Endometrium (tissue), 2 donors: ENCODE data around the gene PRAME.
"Not testable (repeated sequence)": the region's sequence is repeated elsewhere in the genome, so short reads cannot be mapped to it uniquely, and the experiment has no call there.

Experiments
- FAIRE-seq: peaks from 2 replicates; lab custom pipeline; 2012; peaks lifted over from hg19 to GRCh38; lab: Jason Lieb, UNC
- donor health status: control.
- donor health status: control.

Gene PRAME, protein sequence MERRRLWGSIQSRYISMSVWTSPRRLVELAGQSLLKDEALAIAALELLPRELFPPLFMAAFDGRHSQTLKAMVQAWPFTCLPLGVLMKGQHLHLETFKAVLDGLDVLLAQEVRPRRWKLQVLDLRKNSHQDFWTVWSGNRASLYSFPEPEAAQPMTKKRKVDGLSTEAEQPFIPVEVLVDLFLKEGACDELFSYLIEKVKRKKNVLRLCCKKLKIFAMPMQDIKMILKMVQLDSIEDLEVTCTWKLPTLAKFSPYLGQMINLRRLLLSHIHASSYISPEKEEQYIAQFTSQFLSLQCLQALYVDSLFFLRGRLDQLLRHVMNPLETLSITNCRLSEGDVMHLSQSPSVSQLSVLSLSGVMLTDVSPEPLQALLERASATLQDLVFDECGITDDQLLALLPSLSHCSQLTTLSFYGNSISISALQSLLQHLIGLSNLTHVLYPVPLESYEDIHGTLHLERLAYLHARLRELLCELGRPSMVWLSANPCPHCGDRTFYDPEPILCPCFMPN

DNA sequence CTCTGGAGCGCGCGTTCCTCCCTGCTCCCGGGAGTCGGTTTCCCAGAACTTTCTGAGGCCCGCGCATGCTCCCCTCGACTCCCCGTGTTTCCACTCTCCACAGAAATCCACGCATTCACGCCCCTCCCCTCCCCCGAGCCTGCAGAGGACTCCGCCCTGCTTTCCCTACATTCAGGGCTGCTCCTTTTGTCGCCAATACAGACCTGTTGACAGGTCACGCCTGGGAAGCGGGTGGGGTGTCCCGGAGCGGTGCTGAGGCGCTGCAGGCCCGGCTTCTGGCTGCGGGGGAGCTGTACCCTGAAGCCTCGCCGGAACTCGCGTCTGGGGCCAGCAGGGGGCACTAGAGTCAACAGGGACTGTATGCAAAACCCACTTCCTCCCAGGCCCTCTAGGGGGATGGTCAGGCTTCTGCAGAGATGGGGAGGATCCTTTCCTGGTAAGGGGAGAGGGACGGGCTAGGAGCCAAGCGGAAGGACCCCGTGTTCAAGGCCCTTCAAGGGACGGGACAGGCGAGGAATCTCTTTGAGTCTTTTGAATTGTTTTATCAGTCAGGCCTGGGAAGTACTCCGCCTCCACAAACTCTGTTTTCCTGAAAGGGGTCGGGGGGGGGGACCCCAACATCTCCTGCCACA, at the start of gene PRAME:
Gene PRAME, minus strand, starts transcription at position 294 of the 632 bp plus-strand sequence. CDS start 2,433 bp downstream, outside the sequence.
- no peak for FAIRE-seq

DNA sequence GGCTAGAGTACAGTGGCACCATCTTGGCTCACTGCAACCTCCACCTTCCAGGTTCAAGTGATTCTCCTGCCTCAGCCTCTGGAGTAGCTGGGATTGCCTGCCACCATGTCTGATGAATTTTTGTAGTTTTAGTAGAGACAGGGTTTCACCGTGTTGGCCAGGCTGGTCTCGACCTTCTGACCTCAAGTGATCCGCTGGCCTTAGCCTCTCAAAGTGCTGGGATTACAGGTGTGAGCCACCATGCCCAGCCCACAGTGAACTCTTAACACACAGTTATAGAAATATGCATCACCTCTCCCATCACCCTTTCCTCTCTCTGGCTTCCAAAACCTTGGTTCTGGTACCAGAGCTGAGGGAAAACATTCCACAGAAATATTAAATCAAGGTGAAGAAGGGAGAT, 49.0 kb upstream of the PRAME start:
- FAIRE-seq = not testable (repeated sequence)

DNA sequence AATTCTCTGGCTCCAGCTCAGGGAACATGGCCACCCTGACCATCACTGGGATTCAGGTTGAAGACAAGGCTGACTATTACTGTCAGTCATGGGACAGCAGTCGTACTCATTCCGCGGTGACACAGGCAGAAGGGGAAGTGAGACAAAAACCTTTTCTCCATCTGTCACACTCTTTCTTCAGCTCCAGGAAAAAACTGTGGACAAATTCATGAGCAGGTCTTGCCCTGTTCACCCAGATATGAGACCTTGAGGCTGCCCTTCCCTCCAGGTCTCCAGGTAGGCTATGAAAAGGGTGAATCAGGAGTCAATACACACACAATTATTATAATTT, 46.0 kb upstream of the PRAME start:
- FAIRE-seq = no peak

DNA sequence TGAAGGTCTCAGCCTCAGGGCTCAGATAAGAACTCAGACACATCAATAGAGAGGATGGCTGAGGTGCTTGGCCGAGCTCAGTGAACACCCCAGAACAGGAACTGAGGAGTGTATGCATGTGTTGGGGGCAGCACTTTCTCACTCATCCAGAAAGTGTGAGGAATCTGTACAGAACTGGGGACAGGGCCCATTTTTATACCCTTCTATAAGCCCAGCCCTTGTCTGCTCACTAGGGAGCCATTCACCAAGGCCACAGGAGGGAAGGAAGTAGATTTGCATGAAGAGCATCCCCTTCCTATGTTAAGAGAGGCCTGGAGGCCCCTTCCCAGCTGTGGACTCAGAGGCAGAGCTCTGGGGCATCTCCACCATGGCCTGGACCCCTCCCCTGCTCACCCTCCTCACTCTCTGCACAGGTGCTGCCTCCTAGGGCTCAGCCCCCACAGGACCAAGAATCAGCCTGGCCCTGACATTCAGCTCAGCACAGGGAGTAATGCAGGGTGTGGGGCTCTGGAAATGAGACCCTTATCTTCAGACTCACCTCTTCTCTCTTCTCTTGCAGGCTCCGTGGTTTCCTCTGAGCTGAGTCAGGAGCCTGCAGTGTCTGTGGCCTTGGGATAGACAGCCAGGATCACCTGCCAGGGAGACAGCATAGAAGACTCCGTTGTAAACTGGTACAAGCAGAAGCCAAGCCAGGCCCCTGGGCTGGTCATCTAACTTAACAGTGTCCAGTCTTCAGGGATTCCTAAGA, 45.4 kb upstream of the PRAME start:
- FAIRE-seq = no peak

DNA sequence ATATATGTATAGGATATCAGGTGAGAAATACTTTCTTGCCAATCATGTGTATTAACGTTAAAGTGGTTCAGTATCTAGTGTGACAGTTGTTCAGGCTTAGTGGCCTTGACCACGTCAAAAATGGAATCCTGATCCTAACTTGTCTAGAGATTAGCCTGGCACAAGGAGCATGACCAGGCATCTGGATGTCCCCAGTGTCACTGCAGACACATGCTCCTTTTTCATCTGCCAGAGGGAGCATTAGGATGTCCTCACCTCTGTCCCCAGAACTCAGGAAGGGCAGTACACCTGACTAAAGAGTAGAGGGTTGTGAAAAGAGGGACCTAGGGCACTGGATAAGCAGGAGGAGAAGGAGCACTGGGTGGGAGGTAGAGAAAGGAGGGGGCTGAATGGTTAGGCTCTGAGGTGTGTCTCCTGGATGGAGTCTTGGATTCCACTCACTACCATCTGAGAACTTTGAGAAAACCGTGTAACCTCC, 44.4 kb upstream of the PRAME start:
- no peak for FAIRE-seq

DNA sequence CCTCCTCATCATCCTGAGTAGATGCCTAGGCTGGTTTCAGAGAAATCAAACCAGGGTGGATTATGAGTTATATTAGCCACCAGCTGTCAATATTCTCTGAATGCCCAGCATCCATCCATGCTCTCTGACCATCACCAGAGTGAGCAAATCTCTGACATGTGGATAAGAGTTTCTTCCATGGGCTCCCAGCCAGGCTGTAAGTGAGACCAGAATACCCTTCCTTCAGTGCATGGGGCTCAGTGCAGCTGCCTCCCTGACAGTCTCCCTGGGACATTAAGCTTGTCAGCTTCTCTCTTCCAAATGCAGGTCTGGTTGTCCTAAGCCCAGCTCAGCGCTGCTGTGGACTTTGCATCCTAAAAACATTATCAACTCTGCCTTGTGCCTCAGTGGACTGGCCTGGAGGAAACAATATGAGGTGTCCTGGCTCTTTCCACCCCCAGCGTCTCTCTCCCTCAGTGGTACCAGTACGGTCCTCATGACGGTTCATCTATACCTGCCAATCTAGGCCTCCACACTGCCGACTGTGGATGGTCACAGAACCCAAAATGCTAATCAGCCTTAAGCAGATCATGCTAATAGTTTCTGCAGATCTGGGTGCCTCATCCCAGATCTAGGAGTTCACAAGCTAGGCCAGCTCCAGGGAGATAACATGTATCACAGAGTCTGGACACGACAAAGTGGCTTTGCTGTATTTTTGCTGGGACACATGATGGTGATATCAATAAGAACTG, 41.6 kb upstream of the PRAME start:
- no peak for FAIRE-seq

DNA sequence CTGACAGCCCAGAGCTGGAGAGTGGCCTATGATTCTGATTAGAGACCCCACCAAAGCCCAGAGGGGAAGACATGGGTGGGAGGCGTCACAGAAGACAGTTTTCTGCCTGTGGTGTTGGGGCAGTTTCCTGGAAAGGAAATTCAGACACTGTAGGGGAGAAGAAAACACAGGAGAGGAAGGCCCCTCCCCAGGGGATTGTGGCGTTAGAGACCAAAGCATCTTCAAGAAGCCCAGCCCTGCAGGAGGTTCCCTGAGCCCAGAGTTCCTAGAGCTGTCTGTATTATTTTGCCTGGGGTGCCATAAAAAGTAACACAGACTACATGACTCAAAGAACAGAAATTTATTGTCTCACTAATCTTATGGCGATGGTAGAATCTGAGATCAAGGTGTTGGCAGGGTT, 40.2 kb upstream of the PRAME start:
- FAIRE-seq = no peak

DNA sequence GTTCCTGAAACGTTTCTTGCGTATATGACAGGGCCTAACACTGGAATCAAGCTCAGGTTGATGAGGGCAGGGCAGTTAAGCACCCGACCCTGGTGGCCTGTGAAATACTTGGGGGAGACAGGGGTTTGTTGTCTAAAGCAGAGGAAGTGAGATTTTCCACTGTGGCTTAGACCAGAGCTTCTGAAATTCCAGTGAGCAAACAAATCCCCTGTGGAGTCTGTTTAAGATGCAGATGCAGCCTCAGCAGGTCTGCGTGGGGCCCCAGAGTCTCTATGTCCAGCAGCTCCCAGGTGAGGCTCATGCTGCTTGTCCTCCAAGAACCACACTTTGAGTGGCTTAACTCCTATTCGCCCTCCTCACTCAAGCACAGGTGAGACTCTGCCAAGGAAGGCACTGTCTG, 39.1 kb upstream of the PRAME start:
- no peak for FAIRE-seq

DNA sequence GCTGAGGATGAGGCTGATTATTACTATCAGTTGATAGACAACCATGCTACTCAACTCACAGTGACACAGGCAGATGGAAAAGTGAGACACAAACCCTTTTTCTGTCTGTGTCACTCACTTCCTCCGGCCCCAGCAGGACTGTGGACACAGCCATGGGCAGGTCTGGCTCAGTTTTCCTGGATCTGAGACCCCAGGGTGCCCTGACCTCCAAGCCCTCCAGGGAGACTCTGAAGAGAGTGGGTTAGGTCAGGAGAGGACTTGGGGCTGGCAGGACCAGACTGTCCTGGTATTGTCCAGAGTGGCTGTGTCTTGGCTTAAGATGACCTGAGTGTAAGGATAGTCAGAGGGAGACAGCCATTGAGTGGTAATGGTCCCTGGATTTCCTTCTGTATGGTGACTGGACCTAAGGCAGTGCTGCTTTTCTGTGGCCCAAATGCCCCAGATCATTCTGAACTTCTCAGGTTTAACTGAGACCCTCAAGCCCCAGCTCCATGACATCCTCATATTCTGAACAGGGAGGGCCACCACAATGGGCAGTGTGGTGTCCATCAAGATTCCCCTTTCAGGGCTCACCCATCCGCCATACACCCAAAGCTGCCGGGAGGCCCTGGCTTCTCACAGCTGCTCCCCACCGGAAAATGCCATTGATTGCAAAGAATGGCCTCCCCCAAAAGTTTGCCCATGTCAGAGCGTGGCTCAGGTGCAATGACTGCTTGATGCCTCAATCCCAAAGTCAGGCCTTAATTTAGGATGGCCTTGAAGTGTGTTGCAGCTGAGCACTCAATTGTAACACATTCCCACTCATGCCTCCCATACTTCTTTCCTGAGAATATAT, 36.2 kb upstream of the PRAME start:
- FAIRE-seq = no peak

DNA sequence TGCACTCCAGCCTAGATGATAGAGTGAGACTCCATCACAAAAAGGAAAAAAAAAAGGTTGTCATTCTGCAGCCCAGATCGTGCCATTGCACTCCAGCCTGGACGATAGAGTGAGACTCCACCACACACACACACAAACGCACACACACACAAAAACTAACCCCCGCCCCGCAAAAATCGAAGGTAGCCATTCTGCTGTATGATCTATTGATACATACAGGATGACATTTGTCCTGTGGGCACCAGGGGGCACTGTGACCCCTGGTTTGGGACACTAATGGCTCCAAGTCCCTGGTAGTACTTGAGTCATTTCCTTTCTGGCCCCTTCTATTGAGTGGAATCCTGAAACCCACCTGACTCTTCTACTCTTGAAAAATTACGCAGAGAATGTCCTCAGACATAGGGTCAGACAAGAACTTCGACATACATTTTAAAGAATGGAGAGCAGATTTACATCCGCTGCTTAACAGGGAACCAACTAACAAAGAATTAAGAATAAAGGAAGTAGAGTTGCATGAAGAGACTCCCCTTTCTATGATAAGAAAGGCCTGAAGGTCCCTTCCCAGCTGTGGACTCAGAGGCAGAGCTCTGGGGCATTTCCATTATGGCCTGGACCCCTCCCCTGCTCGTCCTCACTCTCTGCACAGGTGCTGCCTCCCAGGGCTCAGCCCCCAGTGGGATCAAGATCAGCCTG, 35.0 kb upstream of the PRAME start:
- no peak for FAIRE-seq

DNA sequence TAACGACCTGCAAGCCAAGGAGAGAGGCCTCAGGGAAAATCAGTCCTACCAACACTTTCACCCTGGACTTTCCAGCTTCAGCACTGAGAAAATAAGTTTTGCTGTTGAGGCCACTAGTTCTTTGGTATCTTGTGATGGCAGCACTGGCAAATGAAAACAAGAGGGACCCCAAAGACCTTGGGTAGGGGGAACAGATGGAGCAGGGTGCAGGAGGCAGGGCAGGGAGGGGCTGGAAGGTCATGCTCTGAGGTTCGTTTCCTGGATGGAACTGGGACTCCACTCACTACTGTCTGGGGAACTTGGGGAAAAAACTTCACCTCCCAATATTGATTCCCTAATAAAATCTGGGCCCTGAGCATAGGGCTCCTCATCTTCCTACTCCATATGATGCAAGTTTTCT, 34.2 kb upstream of the PRAME start:
- FAIRE-seq = no peak

DNA sequence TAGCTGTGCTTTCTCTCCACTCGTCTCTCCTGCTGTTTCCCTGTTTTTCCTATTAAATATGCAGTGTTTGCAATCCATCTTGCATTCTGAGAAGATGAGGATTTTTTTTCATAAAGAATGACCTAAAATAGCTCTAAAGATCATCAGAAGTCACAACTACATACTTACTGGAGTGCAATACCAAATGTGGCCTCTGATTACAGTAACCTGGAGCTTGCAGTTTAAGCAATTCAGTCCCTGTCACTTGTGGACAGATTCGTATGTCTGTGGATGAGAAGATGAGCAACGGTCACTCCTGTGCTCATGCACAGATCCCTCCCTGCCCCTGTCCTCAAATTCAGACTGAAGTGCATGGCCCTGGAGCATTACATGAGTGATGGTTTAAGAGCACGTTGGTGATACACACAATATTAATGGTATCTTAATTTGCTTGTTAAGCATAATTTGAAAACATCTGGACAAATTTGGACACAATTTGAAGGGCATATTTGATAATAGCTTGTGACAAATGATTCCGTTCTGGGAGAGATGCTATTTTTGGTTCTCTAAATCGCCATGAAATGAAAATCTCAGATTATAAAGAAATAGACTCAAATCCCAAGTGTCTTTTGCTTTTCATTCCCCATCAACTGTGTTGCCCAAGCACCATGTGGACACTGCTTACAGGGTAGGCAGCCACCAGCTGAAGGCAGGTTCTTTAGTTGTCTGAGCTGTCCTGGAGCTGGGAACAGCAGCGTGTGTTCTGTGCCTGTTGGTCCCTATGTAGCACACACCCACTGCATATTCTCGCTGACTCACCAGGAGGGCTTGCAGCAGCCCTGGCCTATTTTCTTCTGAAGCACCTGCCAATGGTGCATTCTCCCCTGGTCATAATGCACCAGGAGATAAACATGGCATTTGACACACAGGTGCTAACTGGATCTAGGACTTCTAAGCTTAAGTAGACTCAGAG, 32.6 kb upstream of the PRAME start:
- FAIRE-seq = no peak

DNA sequence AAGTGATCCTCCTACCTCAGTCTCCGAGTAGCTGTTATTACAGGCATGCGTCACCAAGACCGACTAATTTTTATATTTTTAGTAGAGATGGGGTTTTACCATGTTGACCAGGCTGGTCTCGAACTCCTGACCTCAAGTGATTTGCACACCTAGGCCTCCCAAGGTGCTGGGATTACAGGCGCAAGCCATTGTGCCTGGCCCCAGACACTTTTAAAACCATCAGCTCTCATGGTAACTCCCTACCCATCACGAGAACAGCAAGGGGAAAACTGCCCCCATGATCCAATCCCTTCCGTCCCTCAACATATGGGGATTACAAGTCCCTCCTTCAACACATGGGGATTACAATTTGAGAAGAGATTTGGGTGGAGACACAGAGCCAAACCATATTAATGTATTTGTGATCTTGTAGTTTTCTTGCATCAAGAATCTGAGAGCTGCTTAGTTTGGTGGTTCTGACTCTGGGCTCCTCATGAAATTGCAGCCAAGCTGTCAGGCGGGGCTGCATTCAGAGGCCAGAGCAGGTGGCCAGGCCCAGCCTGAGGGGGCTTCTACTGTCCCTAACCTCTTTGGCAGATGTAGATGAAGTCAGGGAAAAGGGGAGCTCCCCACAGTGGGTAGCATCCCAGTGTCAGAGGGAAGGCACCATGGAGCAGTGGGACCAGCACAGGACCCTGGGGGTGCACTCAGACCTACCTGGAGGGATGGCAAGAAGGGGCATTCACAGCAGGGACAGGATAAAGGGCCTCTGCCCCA, 31.2 kb upstream of the PRAME start:
- FAIRE-seq = no peak

DNA sequence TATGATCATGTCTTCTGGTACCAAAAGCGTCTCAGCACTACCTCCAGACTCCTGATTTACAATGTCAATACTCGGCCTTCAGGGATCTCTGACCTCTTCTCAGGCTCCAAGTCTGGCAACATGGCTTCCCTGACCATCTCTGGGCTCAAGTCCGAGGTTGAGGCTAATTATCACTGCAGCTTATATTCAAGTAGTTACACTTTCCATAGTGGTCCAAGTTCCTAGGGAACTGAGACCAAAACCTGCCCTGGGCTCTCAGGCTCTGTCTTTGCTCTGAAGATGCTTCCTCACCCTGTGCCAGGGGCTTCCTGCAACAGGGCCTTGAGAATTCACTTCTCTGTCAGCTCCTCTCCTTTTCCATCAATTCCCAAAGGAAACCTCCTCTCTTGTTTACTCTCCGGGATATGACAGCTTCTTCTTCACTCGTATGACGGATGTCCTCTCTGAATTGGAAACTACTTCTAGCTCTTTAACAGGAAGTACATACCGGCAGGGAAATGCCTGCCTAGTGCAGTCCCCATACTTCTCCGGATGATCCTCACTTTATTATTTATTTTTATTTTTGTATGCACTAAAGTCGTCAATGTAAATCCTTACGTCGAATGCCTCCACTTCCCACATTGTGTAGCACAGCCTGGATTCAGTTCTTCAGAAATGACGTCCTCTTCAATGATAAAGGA, 29.6 kb upstream of the PRAME start:
- FAIRE-seq = no peak

DNA sequence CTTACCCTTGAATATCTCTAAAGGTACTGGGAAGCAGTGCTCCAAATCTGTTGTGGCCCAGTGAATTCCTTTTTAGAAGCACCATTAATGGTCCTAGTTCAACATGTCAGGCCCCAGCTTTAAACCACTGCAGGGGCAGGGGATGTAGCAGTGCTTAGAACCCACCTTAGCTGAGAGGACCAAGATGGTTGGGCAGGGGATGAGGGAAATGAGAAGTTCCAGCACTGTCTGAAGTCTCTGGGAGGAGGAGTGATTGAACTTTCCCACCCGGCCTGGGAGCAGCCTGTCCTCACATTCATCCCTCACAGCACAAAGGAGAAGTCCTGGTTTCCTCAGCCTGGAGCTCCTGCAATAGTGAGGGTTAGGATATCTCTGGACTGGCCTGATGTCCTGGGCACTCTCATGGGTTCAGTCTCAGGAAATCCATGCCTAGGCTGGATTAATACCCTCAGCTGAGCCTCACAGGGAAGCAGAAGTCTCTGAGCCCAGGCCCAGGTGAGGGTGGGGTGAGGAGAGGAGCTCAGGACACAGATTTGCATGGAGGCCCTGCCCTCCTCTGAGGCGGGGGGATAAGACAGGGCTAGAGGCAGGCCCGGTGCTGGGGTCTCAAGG, 28.6 kb upstream of the PRAME start:
- FAIRE-seq = no peak

DNA sequence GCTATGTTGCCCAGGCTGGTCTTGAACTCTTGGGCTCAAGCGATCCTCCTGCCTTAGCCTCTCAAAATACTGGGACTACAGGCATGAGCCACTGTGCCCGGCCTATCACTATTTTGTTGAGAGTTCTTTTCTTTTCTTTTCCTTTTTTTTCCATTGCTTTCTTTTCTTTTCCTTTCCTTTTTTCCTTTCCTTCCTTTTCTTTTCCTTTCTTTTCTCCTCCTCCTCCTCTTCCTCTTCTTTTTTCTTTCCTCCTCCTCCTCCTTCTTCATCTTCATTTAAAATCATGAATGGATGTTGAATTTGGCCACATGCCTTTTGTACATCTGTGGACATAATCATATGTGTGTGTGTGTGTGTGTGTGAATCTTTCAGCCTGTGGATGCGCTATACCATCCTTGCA, 25.7 kb upstream of the PRAME start:
- peak; percentile 37 for FAIRE-seq

DNA sequence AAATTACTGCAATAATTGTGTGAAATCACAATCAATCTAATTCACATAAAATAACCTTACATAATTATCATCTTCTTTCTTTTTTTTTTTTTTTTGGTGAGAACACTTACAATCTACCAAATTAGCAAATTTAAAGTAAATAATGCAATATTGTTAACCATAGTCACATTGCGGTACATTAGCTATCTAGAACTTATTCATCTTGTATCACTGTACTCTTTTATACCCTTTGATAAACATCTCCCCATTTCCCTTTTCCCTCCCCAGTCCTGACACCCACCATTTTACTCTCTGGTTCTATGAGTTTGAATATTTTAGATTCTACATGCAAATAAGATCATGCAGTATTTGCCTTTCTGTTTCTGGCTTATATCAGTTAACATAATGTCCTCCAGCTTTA, 24.0 kb upstream of the PRAME start:
- FAIRE-seq = no peak

DNA sequence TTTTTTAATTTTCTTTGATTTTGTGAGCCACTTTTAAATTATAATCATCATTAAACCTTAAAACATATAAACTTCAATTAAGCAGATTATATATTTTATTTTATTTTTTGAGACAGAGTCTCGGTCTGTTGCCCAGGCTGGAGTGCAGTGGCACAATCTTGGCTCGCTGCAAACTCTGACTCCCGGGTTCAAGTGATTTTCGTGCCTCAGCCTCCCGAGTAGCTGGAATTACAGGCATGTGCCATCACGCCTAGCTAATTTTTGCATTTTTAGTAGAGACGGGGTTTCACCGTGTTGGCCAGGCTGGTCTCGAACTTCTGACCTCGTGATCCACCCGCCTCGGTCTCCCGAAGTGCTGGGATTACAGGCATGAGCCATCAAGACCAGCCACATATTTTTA, 22.5 kb upstream of the PRAME start:
- not testable (repeated sequence) for FAIRE-seq
